M059J (cell line): ENCODE results near the gene CORO1C. TPM values are rescaled to one million over a fixed set of nuclear protein-coding genes. Genes with fewer than 3 reads are reported as not detected.
A peak's percentile ranks its signal among the peaks of the same experiment; 100 is the strongest.
"Not testable (repeated sequence)": the region's sequence is repeated elsewhere in the genome, so short reads cannot be mapped to it uniquely, and the experiment has no call there.

Experiments
- DNase-seq: peaks from one replicate; pipeline ENCODE4 v3.0.0-alpha.2; 2012; ENCODE audit warnings: low read depth
- total RNA-seq: library from RNA; depleted of rRNA; stranded (reverse); fragments of >200 nt; shearing (Covaris generic); gene quantifications from 2 replicates; pipeline ENCODE4 v1.2.3, GENCODE V29; 2014

CORO1C gene
- total RNA-seq, 1 experiment from 2014 or later, result 171 TPM

- DNase-seq, result peak; percentile 51
Observed at GRCh38 chr12:108635201-108635996, 95.9 kb downstream of the CORO1C start.

- DNase-seq, result peak; percentile 80
Observed at GRCh38 chr12:108634341-108634751, 97.0 kb downstream of the CORO1C start.

GRCh38 chr12:108633534-108634248 is 97.6 kb downstream of the CORO1C start, which contains the start of gene SELPLG:
Gene SELPLG (minus strand): TSS chr12:108633894. CDS start chr12:108624307, 9,587 bp downstream.
- DNase-seq, result no peak

- DNase-seq, result no peak
Observed at GRCh38 chr12:108633081-108633533, 98.2 kb downstream of the CORO1C start.

- not testable (repeated sequence) for DNase-seq
Observed at GRCh38 chr12:108631261-108631660, 100.1 kb downstream of the CORO1C start.

GRCh38 chr12:108630481-108631207 is 100.7 kb downstream of the CORO1C start:
- DNase-seq, result peak; percentile 97

GRCh38 chr12:108629824-108630476 is 101.4 kb downstream of the CORO1C start:
- DNase-seq, result peak; percentile 93

GRCh38 chr12:108629151-108629550 is 102.2 kb downstream of the CORO1C start:
- DNase-seq, result no peak

GRCh38 chr12:108627134-108627920 is 104.0 kb downstream of the CORO1C start:
- DNase-seq, result no peak

- no peak for DNase-seq
Observed at GRCh38 chr12:108625228-108625627, 106.1 kb downstream of the CORO1C start.

GRCh38 chr12:108623577-108623976 is 107.7 kb downstream of the CORO1C start:
- DNase-seq, result no peak

GRCh38 chr12:108622921-108623514 is 108.3 kb downstream of the CORO1C start:
- DNase-seq, result no peak

GRCh38 chr12:108622421-108622820 is 108.9 kb downstream of the CORO1C start:
- DNase-seq, result peak; percentile 88

- DNase-seq, result no peak
Observed at GRCh38 chr12:108621161-108621560, 110.2 kb downstream of the CORO1C start.

GRCh38 chr12:108620236-108620879 is 111.0 kb downstream of the CORO1C start:
- DNase-seq, result no peak

GRCh38 chr12:108619369-108620160 is 111.8 kb downstream of the CORO1C start:
- DNase-seq, result no peak

GRCh38 chr12:108618953-108619274 is 112.4 kb downstream of the CORO1C start:
- DNase-seq, result not testable (repeated sequence)

GRCh38 chr12:108618079-108618952 is 113.0 kb downstream of the CORO1C start:
- DNase-seq, result peak; percentile 85
